CD4-positive, CD25-positive, alpha-beta regulatory T cell (primary cell): ENCODE data around the gene SGMS1. TPM values are rescaled to one million over a fixed set of nuclear protein-coding genes. Genes with fewer than 3 reads are reported as not detected.
A peak's percentile ranks its signal among the peaks of the same experiment; 100 is the strongest.
"Not testable (repeated sequence)": the region's sequence is repeated elsewhere in the genome, so short reads cannot be mapped to it uniquely, and the experiment has no call there.

Source experiments
- ATAC-seq, 2 donors: fragments of 150-1000 bp; cut with Tn5 transposase; one replicate each; pipeline ENCODE4 v1.10.0; 2021; ENCODE audit warnings: low read depth in 2 of 2, moderate number of reproducible peaks in 2 of 2, moderate library complexity in 1 of 2
- DNase-seq, 3 donors: peaks; one replicate each; pipeline versions ENCODE4 v3.0.0 to v3.0.0-alpha.2; 2012 to 2022; ENCODE audit warnings: mixed read lengths in 1 of 3
- H3K27ac ChIP-seq: one replicate; pipeline ENCODE4 v1.7.0; 2013; ENCODE audit warnings: mild to moderate bottlenecking, low read length; ENCODE audit not compliant: insufficient read depth, poor library complexity, severe bottlenecking
- H3K27me3 ChIP-seq: one replicate; pipeline ENCODE4 v1.7.0; 2013; ENCODE audit warnings: low read length; ENCODE audit not compliant: control insufficient read depth, insufficient read depth
- H3K36me3 ChIP-seq: one replicate; pipeline ENCODE4 v1.7.0; 2013; ENCODE audit warnings: mild to moderate bottlenecking, low read length, moderate library complexity; ENCODE audit not compliant: control insufficient read depth, insufficient read depth
- H3K4me1 ChIP-seq: 2 replicates; pipeline ENCODE4 v1.7.0; 2013; ENCODE audit warnings: mild to moderate bottlenecking, low read length; ENCODE audit not compliant: insufficient read depth, control insufficient read depth, poor library complexity, severe bottlenecking
- H3K4me3 ChIP-seq: one replicate; pipeline ENCODE4 v1.7.0; 2013; ENCODE audit warnings: low read depth, mild to moderate bottlenecking, low read length, moderate library complexity
- H3K9me3 ChIP-seq, 2 experiments: 1 replicate in 1 of 2; 2 replicates in 1 of 2; pipeline ENCODE4 v1.7.0; 2013; ENCODE audit warnings: low read length in 2 of 2, mild to moderate bottlenecking in 1 of 2, moderate library complexity in 1 of 2; ENCODE audit not compliant: control insufficient read depth in 2 of 2
- H3K27ac Mint-ChIP-seq, 3 donors: one replicate each; pipeline ENCODE4 v1.8.0; 2020 to 2022; ENCODE audit warnings: mild to moderate bottlenecking in 3 of 3, mixed read lengths in 3 of 3, moderate library complexity in 2 of 3
- H3K27me3 Mint-ChIP-seq: one replicate; pipeline ENCODE4 v1.8.0; 2022; ENCODE audit warnings: mild to moderate bottlenecking, mixed read lengths
- H3K36me3 Mint-ChIP-seq: one replicate; pipeline ENCODE4 v1.8.0; 2020; ENCODE audit warnings: mixed read lengths
- H3K4me1 Mint-ChIP-seq, 4 donors: one replicate each; pipeline ENCODE4 v1.8.0; 2020 to 2022; ENCODE audit warnings: mixed read lengths in 4 of 4, mild to moderate bottlenecking in 1 of 4
- H3K4me3 Mint-ChIP-seq, 4 donors: one replicate each; pipeline ENCODE4 v1.8.0; 2020 to 2022; ENCODE audit warnings: mild to moderate bottlenecking in 4 of 4, mixed read lengths in 4 of 4, moderate library complexity in 3 of 4
- H3K9me3 Mint-ChIP-seq, 7 donors: one replicate each; pipeline ENCODE4 v1.8.0; 2020 to 2022; ENCODE audit warnings: mixed read lengths in 7 of 7, mild to moderate bottlenecking in 3 of 7, moderate library complexity in 2 of 7
- polyA plus RNA-seq, 4 donors: library from polyadenylated mRNA; unstranded; fragments of 300-500 nt; fragmentation: Illumina TruSeq; gene quantifications; one replicate each; pipeline ENCODE4 v1.2.3, GENCODE V29; 2021
- total RNA-seq: library from RNA; stranded (reverse); gene quantifications from one replicate; pipeline ENCODE4 v1.2.3, GENCODE V29; 2022

SGMS1 gene
- total and polyA plus RNA-seq, 5 donors from 2014 or later: 25.7 to 241 (median 33.0) TPM

DNA sequence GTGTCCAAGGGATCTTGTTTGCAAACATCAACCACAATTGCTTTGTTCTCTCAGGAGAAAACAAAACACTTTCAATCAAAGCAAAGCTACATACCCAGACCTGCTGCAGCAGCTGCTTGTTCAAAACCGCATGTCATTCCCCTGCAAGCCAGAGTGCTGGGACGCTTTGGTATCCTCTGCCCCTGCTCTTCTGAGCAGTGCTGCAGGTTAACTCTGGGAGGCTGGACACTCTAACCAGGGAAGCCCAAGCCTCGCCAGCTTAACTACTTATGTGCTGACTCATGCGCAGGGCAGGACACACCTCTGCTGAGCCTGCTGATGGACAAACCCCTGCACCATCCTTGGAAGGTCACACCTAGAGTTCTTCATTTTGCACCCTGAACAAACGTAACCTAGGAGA, 344.3 kb downstream of the SGMS1 start:
- H3K4me1 Mint-ChIP-seq: no peaks in the 10 kb centered on the region
- H3K4me3 Mint-ChIP-seq: no peak overlapping the region
- no peaks in the 10 kb centered on the region for H3K9me3 ChIP-seq
- no peak for ATAC-seq
- no peaks in the 10 kb centered on the region for H3K36me3 Mint-ChIP-seq
- H3K4me1 ChIP-seq: no peaks in the 10 kb centered on the region
- H3K27me3 ChIP-seq: peaks cover 40% of the 10 kb centered on the region
- peaks cover 0 to 1% (median 0%) of the 10 kb centered on the region in 7 donors for H3K9me3 Mint-ChIP-seq
- no peaks in the 10 kb centered on the region for H3K36me3 ChIP-seq
- no peak for DNase-seq
- H3K4me3 ChIP-seq: no peak overlapping the region
- H3K27me3 Mint-ChIP-seq: peaks cover 88% of the 10 kb centered on the region
- no peak overlapping the region for H3K27ac ChIP-seq
- no peak overlapping the region for H3K27ac Mint-ChIP-seq

DNA sequence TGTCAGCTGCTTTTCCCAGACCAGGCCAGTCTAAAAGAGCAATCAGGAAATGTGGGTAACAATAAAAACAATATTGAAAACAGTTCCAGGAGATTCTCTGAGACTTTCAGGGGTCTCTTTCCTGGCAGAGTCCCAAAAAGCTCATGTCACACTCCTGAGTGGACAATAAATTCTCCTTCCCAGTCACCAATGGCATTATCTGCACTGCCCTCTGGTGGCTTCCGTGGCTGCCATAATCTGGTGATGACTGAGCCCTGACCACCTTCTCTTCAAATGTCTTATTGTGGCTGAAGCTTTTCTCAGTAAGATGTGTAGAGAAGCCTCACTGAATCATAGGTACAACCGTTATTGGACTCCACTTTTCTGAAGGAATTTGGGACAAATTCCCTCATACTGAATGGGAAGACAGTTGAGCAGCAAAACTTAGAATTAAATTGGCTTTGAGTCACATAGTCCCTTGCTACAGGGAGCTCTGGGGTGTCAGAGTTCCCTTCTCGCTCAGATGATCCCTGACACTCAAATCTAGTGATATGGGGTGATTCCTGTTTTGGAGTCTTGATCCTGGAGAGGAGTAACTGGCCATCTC, 348.0 kb downstream of the SGMS1 start:
- DNase-seq (peak in 2 of 3 donors; percentile 13 to 35), ATAC-seq (no peak)
- H3K27me3 ChIP-seq: peaks cover 24% of the 10 kb centered on the region
- Mint-ChIP-seq H3K9me3 (peaks cover 0 to 3% (median 0%) of the 10 kb centered on the region in 7 donors), H3K36me3 (no peaks in the 10 kb centered on the region), H3K4me3 (no peak overlapping the region), H3K27ac (no peak overlapping the region), H3K27me3 (peaks cover 65% of the 10 kb centered on the region), H3K4me1 (peaks cover 0 to 2% (median 0%) of the 10 kb centered on the region in 4 donors)
- no peak overlapping the region for H3K4me3 ChIP-seq
- H3K9me3 ChIP-seq: no peaks in the 10 kb centered on the region
- H3K36me3 ChIP-seq: no peaks in the 10 kb centered on the region
- H3K27ac ChIP-seq: no peak overlapping the region
- H3K4me1 ChIP-seq: no peaks in the 10 kb centered on the region

- peaks cover 0 to 2% (median 0%) of the 10 kb centered on the region in 4 donors for H3K4me1 Mint-ChIP-seq
- H3K27me3 ChIP-seq: peaks cover 9% of the 10 kb centered on the region
- no peak overlapping the region for H3K4me3 ChIP-seq
- no peak for DNase-seq
- H3K4me1 ChIP-seq: no peaks in the 10 kb centered on the region
- H3K36me3 ChIP-seq: no peaks in the 10 kb centered on the region
- no peaks in the 10 kb centered on the region for H3K9me3 ChIP-seq
- H3K9me3 Mint-ChIP-seq: peaks cover 0 to 3% (median 0%) of the 10 kb centered on the region in 7 donors
- no peaks in the 10 kb centered on the region for H3K36me3 Mint-ChIP-seq
- H3K4me3 Mint-ChIP-seq: no peak overlapping the region
- H3K27ac Mint-ChIP-seq: no peak overlapping the region
- peaks cover 33% of the 10 kb centered on the region for H3K27me3 Mint-ChIP-seq
- no peak overlapping the region for H3K27ac ChIP-seq
- ATAC-seq: no peak
Observed at GRCh38 chr10:50272531-50272930, 351.2 kb downstream of the SGMS1 start.

DNA sequence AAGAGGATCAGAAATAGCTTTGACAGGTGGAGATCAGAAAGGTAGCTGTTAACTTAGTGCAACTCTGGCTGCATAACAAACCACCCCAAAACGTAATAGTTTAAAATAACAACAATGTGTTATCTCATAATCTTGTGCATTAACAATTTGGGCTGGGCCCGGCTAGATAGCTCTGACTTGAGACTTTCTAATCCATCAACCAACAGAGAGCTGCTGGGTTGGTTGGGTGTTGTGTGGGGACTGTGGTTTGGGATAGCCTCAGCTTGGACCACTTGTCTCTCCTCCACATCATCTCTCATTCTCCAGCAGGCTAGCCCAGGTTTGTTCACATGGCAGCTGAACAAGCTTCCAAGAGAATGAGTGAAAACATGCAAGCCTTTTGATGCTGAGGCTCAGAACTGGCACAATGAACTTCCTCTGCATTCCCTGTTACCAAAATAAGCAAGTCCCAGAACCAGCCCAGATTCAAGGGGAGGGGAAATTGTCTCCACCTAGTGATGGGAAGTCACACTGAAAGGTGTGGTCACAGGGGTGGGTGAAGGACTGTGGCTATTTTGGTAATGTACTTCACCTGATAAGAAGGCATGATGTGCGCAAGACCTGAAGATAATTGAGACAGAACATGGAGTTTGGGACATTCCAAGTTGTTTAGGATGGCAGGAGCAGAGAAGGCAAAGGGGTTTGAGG, 352.0 kb downstream of the SGMS1 start:
- Histone ChIP-seq H3K4me3 (no peak overlapping the region), H3K36me3 (no peaks in the 10 kb centered on the region), H3K4me1 (no peaks in the 10 kb centered on the region), H3K27me3 (peaks cover 8% of the 10 kb centered on the region), H3K27ac (no peak overlapping the region), H3K9me3 (no peaks in the 10 kb centered on the region)
- H3K27me3 Mint-ChIP-seq: peaks cover 25% of the 10 kb centered on the region
- H3K9me3 Mint-ChIP-seq: peaks cover 0 to 4% (median 0%) of the 10 kb centered on the region in 7 donors
- ATAC-seq (no peak), DNase-seq (no peak)
- H3K4me1 Mint-ChIP-seq: peaks cover 0 to 2% (median 0%) of the 10 kb centered on the region in 4 donors
- H3K36me3 Mint-ChIP-seq: no peaks in the 10 kb centered on the region
- no peak overlapping the region for H3K27ac Mint-ChIP-seq
- H3K4me3 Mint-ChIP-seq: no peak overlapping the region

DNA sequence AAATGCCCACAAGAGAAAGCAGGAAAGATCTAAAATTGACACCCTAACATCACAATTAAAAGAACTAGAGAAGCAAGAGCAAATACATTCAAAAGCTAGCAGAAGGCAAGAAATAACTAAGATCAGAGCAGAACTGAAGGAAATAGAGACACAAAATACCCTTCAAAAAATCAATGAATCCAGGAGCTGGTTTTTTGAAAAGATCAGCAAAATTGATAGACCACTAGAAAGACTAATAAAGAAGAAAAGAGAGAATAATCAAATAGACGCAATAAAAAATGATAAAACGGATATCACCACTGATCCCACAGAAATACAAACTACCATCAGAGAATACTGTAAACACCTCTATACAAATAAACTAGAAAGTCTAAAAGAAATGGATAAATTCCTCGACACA, 355.9 kb downstream of the SGMS1 start:
- not testable (repeated sequence) for DNase-seq, H3K4me1 ChIP-seq, H3K27ac ChIP-seq, H3K9me3 Mint-ChIP-seq, H3K4me3 ChIP-seq, H3K36me3 Mint-ChIP-seq, ATAC-seq, H3K4me3 Mint-ChIP-seq, H3K9me3 ChIP-seq, H3K27ac Mint-ChIP-seq, H3K4me1 Mint-ChIP-seq, H3K36me3 ChIP-seq, H3K27me3 ChIP-seq
- H3K27me3 Mint-ChIP-seq: peaks cover 19% of the 10 kb centered on the region

DNA sequence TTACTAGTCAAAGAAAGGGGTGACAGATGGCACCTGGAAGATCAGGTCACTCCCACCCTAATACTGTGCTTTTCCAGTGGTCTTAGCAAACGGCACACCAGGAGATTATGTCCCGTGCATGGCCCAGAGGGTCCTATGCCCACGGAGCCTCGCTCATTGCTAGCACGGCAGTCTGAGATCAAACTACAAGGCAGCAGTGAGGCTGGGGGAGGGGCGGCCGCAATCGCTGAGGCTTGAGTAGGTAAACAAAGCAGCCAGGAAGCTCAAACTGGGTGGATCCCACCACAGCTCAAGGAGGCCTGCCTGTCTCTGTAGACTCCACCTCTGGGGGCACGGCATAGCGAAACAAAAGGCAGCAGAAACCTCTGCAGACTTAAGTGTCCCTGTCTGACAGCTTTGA, 361.1 kb downstream of the SGMS1 start:
- not testable (repeated sequence) for ATAC-seq, H3K27me3 ChIP-seq, H3K36me3 Mint-ChIP-seq, H3K4me1 ChIP-seq, H3K36me3 ChIP-seq, H3K9me3 ChIP-seq, H3K27ac ChIP-seq, H3K27ac Mint-ChIP-seq, H3K9me3 Mint-ChIP-seq, H3K4me3 ChIP-seq
- peaks cover 4 to 20% (median 12%) of the 10 kb centered on the region in 4 donors for H3K4me1 Mint-ChIP-seq
- H3K27me3 Mint-ChIP-seq: peaks cover 39% of the 10 kb centered on the region
- peak in 1 of 3 donors; percentile 22 for DNase-seq
- peak overlapping the region in 2 of 4 donors; percentile 23 to 31 for H3K4me3 Mint-ChIP-seq

DNA sequence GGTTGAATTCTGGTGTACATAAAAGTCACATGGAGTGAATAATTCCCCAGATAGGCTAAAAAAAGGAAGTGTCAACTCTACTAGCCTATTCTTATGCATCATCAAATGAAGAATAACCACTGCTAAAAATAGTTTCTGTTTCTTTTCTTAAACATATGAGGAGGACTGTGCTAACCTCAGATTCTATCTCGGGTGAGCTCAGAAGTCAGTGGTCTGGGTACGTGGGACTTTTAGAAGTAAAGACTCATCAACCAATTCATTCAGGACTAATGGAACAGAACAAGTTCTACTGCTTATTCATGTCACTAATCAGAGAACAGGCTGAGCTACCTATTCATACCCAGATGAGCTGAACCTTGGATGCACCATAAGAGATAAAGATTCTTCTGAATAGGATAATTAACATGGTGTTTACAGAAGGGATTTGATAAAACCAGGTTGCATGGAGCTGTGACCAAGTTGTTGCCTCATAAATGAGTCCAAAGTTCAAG, 362.9 kb downstream of the SGMS1 start:
- ATAC-seq (peak; percentile 83 to 84), DNase-seq (peak in 2 of 3 donors; percentile 17 to 45)
- Mint-ChIP-seq H3K27me3 (peaks cover 53% of the 10 kb centered on the region), H3K9me3 (peaks cover 0 to 6% (median 1%) of the 10 kb centered on the region in 7 donors), H3K36me3 (no peaks in the 10 kb centered on the region), H3K4me1 (peaks cover 4 to 20% (median 12%) of the 10 kb centered on the region in 4 donors), H3K4me3 (peak overlapping the region in 1 of 4 donors; percentile 15), H3K27ac (no peak overlapping the region)
- H3K4me3 ChIP-seq: peak overlapping the region; percentile 14
- H3K4me1 ChIP-seq: peaks cover 3% of the 10 kb centered on the region
- no peaks in the 10 kb centered on the region for H3K9me3 ChIP-seq
- H3K36me3 ChIP-seq: no peaks in the 10 kb centered on the region
- H3K27me3 ChIP-seq: peaks cover 9% of the 10 kb centered on the region
- H3K27ac ChIP-seq: no peak overlapping the region
